Fibroblast of skin of left biceps (primary cell): ENCODE data around the gene FGF14.

Experiments used
- DNase-seq, 2 experiments: peaks; one replicate each; pipeline ENCODE4 v3.0.0-alpha.2; 2013; ENCODE audit warnings: low read depth in 2 of 2

The FGF14 gene

DNA sequence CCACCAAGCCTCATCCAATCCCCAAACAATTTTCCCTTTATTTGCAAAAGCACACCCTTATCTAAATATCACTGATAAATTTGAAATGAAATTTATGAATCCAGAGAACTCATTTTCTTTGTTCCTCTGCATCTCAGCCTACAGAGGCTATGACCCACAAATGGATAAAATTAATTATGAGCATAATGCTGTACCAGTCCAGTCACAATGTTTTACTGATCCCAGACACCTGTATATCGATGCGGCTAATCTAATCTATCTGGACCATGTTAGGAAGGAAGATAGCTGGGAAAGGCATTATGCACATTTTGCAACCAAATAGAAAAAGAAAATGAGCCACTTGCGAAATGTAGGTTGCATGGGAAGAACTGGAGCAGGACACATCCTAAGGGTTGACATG lies 150.0 kb downstream of the FGF14 start:
- DNase-seq = no peak

DNA sequence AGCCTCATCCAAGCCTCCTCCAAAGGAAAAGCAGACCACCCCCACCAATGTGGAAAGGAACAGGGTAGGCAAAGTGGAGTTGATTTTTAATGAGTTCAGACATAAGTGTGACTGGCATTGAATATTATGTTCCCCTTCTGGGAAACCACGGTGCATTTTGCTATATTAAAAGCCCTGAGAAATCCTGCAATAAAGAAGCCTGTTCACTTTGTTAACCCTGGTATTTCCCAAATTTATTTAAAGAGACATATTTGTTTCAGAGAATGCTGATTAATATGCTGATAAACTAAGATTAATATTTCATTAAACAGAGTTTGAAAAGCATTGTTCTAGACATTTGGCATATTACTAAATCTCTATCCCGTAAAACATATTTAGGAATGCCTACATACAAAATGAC lies 151.4 kb downstream of the FGF14 start:
- DNase-seq = no peak

DNA sequence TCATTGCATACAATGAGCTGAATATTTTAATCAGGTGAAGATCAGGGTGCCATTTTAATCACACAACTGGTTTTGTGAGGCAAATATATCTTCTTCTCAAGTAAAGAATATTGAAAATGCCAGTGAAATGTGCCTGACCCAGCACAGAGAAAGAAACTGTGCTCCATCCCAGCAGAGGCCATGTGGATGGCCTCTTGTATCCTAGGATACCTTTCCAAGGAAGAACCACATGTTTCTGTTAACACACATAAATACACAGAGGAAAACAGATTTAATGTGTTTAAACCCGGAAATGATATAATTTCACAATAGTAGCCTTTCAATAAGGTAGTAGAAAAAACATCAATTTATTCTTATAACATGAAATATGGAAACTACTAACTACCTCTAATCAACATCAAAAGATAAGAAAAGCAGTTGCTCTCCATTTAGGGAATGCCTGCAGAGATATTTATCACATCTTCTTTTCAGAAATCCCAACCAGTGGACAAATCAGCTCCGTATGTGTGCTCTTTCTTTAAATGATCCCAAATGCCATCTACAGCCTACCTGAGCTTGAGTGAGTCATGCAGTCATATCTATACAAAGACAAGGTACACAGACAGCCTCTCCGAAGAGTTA lies 157.1 kb downstream of the FGF14 start:
- no peak for DNase-seq

DNA sequence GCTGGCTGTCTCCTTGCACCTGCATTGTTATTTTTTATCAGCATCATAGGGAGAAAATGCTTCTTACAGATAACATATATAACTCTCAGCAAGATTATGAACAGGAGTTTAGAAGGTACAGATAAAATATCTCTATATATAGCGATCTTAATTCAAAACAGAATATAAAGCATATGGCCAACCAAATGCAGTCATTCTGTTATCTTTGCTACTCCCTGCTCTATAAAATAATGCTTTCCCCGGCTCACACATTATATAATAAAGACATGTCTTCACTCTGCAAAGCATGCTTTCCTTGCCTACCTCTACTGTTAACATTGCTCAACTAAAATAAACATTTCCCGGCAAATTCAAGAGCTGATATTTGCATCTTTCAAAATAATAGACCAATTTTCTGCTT lies 161.7 kb downstream of the FGF14 start:
- no peak for DNase-seq

DNA sequence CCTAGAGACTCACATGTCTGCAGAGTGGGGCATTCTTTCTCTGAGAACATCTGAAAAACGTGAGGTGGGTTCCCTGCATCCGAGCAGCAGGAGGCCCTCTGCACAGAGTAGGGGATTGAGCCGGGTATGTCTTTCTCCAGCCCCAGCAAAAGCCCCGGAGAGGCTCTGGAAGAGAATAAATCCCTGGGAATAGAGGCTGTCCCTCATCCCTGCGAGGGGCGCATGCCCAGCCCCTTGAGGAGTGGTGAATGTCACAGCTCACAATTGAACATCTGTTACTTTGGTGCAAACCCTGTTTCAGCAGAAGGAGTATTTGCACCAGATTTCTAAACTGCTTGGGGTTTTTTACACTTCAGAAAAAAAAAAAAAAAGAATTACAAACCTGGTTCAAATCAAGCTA lies 164.6 kb downstream of the FGF14 start:
- DNase-seq = no peak

DNA sequence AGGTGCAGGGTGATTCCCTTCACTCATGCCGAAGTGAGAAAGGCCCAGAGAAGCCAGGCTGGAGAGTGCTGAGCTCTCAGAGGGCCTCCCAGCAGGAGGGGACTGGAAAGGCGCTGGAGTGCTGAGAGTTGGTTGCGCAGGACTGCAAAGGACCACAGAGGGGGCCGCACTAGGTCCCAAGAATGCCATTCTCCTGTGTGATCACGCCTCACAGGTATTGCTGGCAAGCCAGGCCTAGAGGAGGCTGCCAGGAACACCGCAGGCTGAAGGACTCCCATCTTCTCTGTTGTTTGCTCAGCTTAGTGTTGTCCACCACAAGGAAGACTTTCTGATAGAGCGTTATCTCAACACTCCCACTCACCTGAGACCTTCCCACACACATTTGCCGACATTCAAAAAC lies 165.0 kb downstream of the FGF14 start:
- DNase-seq = no peak

DNA sequence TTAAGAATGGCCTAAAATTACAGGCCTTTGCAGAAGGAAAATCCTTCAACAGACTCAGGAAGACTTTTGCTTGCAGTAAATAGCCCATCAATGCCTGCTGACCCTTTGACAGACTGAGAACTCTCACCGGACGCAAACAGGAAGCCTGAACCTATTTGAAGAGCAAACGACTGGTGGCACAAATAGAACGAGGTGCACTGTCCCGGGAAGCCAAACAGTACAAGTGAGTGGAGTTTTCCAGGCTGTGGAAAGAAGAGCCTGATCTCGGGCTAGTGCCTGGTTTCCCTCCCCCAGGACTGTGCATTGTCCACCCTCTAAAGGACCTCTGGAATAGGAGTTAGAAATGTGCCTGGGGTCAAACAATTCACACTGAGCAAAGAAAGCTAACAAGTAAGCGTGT lies 165.5 kb downstream of the FGF14 start:
- DNase-seq = no peak

DNA sequence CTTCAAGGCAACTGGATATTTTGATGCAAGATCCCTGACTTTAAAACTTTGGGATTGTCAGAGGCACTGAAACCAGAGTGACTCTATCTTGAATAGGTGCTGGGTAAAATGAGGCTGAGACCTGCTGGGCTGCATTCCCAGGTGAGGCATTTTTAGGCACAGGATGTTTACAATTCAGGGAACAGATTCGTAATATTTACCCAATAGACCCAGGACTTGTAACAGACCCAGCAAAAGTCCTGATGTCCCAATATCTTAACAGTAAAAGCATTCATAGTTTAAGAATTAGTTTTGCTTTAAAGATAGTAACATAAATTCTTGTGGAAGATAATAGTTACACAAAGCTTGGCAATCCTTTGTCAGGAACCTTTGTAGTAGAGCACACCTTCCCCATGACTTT lies 166.2 kb downstream of the FGF14 start:
- DNase-seq = no peak

DNA sequence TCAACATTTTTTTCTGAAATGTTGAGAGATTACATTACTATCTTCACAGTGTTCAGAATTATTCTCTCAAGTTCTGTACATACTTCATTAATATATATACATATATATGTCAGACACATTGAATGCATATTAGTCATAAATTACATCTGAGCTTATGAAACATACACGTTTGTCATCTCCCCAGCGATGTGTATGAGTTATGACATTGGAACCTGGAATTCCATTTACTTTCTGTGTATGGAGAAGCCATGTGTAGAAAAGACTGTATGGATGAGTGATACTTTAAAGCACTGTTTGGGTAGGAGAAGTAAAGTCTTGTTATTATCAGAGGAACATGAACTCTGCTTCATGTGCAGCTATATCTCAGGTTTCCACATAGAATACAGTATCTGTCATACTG lies 167.2 kb downstream of the FGF14 start:
- no peak for DNase-seq

DNA sequence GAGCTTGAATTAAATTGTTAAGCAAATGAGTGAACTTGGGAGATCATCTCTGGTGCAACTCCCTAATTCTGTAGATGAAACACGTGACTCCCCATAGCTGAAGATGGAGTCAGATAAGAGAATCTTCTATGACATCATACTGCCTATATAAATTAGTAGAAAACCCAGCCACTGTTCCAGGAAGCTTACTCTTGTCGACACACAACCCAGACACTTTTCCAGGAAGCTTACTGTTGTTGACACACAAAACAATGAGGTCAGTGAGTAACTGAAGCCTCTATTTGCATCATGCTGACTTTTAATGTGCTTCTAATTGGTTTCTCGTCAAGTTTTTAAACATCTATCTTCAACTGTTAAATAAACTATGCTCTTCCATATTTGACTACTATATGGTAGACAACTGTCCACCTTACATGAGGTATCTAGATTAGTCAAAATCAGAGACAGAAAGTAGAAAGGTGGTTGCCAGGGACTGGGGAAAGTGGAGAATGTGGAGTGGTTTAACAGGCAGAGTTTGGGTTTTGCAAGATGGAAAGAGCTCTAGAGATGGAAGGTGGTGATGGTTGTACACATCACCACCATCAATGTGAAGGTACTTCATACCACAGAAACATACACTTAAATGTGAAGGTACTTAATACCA lies 168.2 kb downstream of the FGF14 start:
- DNase-seq = no peak

DNA sequence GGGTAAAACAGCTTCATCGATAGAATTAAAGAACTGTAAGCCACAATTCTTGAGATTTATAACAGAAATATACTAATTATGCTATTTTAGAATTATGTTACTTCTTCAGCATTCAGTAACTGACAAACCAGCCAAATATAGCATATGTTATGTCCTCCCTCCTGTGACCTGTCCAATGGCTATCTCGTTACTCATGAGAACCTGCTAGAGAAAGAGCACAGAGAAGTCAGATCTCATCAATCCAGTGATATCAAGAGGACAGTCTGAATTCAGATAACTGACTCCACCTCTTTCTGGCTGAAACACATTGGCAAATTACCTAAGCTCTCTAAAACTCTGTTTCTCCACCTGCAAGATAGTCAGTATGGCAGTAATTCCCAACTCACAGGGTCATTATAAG lies 170.4 kb downstream of the FGF14 start:
- DNase-seq = no peak

DNA sequence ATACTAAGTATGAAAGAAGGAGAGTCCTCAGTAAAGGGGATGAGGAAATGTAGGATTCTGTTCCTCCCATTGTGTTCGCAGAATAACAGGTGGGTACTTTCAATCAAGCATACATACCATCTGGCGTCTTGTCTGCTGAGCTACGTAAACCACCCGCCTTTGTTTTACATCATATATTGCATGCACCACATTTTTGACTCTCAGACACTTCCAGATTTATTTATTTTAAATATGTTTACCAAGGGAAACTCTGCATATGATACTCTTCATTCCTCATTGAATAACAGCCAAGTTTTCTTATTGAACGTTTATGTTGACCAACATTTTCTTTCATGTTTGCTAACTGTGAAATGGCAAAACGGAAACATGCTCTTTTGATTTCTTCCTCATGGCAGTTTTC lies 174.1 kb downstream of the FGF14 start:
- no peak for DNase-seq

DNA sequence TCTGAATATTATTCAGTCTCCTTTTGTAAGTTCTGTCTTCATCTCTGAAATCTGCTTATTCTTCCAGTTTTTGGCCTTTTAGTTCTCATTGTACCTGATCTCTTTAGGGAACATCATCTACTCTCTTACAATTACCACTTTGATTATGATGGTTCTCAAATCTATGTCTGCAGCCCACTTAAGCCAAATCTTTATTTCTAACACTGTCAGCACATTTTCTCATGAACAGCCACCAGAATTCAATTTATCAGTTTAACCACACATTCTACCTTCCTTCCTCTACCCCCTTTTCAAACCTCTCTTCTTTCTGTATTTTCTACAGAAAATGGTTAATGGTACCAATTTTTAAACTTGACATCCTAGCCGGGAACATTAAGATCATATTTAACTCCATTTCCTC lies 175.3 kb downstream of the FGF14 start:
- DNase-seq = no peak

DNA sequence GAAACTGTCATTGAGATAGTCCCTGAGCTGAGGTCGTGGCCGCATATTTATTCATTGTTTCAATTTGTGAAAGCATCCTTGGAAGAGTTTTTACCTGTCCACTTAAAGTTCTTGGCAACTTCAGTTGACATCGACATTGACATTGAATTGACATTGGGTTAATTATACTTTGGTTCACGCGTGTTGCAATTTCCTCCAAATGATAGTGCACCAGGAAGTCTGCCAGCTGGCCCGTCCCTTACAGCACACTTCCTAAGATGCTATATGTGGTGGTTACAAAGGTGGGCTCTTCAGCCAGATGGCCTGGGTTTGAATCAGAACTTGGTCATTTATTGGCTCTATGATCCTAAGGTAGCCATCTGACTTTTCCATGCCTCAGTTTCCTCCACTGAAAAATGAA lies 176.0 kb downstream of the FGF14 start:
- DNase-seq = no peak

DNA sequence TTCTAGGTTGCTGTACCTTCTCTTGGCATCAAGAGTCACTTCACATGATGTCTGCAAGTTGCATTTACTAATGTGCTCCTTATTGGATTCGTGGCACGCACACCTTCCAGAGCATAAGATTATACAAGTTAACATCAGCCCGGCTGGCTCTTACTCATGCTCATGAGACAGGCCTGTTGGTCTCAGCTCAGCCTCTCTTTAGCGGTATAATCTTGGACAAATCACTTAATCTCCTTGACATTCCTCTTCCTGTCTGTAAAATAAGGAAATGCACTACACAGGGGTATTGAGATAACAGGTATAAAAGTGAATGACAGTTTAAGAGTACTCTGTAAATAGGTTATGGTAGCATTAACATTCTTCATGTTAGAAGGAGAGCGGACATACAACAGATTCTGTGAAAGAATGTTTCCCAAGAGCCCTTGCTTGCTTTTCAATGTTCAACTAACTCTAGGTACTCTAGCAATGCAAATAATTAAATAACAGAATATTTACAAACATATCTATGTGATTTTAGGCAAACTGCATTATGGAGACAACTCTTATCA lies 181.1 kb downstream of the FGF14 start:
- DNase-seq = no peak

DNA sequence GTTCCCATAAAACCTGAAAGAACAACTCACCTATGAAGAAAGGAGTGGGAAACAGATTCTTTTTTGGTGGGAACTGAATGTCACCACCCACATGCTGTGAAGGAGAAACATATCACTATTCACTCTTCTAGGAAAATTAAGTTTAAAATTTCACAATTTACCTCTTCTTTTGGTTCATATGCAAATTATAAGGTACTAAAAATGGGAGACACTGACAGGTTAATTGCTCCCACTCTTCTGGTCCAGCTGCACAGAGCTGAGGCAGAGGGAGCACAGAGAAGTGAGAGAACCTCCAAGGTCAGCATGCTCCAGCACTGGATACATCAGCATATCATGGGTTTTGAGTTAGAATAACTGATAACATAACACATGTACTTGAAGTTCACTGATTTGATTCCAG lies 186.9 kb downstream of the FGF14 start:
- no peak for DNase-seq

DNA sequence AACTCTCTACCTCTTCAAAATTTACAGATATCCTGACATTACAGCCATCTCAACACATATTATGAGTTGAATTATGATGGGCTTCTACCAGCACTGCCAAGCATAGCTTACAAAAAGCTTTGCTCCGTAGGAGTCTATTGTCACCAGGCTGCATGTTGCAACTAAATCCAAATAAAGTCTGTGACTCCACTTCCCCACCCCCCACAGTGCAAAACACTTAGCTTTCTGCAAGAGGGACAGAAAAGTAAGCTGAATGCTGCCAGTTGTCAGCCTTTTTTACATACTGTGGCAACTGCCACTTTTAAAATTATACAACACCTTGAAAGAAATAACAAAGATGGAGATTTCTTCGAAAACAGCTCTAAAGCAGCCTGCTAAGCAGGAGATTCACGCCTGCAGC lies 189.1 kb downstream of the FGF14 start:
- DNase-seq = no peak

DNA sequence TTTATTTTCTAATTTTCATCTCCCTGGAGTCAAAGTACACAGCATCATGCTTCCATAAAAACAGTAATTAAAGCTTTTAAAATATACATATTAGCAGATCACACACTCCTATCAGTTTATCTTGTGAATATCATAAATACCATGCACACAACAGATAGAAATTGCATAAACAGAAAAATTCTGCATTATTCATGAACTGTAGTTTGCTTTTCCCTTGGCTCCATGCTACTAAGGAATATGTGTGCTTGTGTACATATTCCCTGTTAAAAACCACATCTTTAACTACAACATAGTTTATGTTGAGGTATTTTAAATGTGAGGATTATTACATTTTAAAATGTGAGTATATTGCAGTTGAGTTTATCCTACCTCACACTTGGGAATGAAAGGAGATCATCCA lies 193.5 kb downstream of the FGF14 start:
- no peak for DNase-seq

DNA sequence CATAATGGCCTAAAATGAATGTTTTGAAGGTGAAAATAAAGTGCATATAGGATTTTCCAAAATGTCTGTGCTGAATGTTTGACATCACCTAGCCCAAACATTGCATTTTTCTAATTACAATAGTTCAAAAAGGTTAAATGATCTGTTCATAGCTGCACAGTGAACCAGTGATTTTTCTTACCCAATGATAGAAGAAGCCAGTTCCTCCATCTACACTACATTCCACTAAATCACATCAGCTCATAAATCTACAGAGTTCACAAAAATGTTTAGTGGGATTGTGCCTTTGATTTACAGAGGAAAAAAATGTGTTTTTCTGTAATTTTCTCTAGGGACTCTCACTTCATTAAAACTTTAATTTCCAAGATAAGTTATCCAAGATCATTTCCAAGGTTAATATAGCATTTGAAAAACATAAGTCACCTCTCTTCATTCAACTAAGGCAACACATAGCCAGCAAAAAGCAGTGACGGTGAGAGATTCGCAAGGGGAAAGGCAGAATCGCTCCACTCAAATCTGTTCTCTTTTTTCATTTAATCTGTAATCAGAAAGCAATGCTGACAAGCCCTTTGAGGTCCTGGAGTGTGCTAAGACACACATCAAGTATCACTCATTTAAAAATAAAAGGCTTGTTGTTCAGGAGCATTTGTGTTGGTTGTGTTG lies 194.0 kb downstream of the FGF14 start:
- no peak for DNase-seq

DNA sequence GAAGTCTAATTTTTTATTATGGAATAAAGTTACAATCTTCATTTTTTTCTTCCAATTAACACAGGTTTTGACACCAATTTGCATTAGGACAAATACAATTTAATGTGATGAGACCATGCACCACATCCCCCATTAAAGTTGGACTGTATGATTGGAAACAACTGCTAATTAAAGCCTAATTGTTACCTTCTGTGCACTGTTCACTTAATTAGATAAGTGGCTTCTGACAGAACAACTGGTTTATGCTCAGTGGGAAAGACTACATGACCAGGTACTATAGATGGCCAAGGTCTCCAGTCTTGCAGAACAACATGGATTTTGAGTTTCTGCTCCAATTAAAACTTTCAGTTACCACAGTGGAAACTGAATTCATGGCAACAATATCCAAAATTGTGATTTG lies 198.1 kb downstream of the FGF14 start:
- no peak for DNase-seq

DNA sequence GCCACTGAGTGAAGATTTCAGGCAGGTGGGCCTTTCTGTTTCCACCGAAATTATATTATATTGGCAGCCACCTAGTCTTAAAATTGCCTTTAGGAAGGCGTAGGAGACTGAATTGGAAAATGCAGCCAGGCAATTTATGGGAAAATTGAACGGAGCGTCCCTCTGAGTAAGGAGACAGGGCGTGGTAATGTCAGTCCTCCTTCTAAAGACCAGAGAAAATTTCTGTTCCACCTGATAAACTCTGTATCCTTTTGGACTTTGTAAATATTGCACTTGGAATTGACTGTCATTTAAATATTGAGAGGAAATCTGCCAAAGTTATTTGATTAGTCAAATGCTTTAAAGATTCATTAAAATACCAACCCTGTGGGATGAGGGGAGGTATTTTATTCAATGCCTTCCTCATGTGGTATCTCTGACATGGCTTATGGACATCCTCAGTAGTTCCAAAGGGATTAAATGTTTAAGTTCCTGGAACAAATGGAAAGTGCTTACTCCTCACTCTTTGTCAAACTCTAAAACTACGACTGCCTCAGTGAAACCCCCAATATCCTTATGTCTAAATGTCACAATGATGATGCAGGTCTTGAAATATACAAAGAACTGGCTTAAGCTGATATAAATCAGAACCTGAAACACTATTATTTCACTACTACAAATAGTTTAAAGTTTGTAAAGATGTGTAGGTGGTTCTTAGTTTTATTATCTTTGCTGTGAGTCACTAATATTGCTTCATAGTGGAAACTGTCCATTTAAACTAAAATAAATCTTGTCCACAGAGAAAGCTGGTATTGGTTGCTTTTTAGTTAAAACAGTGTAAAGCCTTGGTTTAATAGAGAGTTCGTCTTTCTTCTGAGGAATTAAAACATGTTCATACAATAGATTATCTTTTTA lies 203.2 kb downstream of the FGF14 start:
- no peak for DNase-seq

DNA sequence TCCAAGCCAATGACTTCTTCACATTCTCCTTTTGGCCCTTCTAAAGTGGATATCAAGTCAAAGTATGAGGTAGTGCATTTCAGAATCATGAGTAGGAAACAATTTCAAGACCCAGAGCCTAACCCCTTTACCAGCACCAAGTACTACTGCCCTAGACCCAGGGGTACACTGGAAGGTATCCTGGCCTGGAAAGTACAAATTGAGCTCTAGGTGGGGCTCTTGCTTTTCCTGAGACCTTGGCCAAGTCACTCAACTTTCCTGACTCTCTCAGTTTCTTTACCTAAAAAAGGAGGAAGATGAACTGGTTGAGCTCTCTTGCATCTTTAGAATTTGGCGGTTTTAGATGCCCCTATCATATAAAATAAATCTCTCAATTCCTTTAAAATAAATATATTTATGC lies 204.7 kb downstream of the FGF14 start:
- no peak for DNase-seq
